ENCODE data around the gene SAMD13.

- TF ChIP-seq, protein P1, sequence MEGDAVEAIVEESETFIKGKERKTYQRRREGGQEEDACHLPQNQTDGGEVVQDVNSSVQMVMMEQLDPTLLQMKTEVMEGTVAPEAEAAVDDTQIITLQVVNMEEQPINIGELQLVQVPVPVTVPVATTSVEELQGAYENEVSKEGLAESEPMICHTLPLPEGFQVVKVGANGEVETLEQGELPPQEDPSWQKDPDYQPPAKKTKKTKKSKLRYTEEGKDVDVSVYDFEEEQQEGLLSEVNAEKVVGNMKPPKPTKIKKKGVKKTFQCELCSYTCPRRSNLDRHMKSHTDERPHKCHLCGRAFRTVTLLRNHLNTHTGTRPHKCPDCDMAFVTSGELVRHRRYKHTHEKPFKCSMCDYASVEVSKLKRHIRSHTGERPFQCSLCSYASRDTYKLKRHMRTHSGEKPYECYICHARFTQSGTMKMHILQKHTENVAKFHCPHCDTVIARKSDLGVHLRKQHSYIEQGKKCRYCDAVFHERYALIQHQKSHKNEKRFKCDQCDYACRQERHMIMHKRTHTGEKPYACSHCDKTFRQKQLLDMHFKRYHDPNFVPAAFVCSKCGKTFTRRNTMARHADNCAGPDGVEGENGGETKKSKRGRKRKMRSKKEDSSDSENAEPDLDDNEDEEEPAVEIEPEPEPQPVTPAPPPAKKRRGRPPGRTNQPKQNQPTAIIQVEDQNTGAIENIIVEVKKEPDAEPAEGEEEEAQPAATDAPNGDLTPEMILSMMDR (IDR thresholded peaks at IDR 0.05; ENCODE audit: extremely low read depth in 1 of 2, insufficient read depth in 1 of 2, low read depth in 1 of 2, low read length in 2 of 2) = no peak
- TF ChIP-seq, protein P2, sequence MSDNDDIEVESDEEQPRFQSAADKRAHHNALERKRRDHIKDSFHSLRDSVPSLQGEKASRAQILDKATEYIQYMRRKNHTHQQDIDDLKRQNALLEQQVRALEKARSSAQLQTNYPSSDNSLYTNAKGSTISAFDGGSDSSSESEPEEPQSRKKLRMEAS (IDR thresholded peaks at IDR 0.05; ENCODE audit: insufficient read depth, insufficient read length) = no peak
- TF ChIP-seq POLR2A (IDR thresholded peaks at IDR 0.05; ENCODE audit: low read depth, low read length) = no peak
- TF ChIP-seq FOS (IDR thresholded peaks at IDR 0.05; ENCODE audit: borderline replicate concordance, insufficient read depth, low read length) = no peak
- TF ChIP-seq EZH2 (IDR thresholded peaks at IDR 0.05; ENCODE audit: borderline replicate concordance, low read depth, low read length, severe bottlenecking) = no peak
Observed at GRCh38 chr1:84376000-84376910, 74.7 kb downstream of the SAMD13 start.

All from endothelial cell of umbilical vein (primary cell).